Suppressor macrophage treated with lipopolysaccharide for 4 hours (primary cell): ENCODE data around the gene PNPLA8.
"Not testable (repeated sequence)": the region's sequence is repeated elsewhere in the genome, so short reads cannot be mapped to it uniquely, and the experiment has no call there.

Experiments used
- DNase-seq: peaks from one replicate; pipeline ENCODE4 v3.0.0-alpha.2; 2020

Gene PNPLA8

DNA sequence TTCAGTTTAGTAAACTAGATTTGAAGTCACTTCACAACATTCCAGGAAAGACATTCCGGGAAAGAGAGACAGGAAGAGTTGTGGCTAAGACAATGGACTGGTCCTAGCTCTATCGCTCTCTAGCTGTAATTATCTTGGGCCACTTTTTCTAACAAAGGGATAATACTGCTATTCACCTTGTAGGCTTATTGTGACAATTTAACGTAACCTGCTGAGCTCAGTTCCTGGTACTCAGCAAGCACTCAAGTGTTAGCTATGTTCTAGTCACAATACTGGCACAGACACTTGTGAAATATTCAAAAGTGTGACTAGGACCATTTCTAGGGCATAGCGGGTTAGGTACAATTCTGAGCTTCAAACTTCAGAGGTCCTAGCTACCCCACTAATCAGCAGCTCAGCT lies 57.7 kb downstream of the PNPLA8 start:
- no peak for DNase-seq

- DNase-seq: no peak
Measured at GRCh38 chr7:108467391-108467790, 58.5 kb downstream of the PNPLA8 start.

- not testable (repeated sequence) for DNase-seq
Measured at GRCh38 chr7:108466322-108466721, 59.6 kb downstream of the PNPLA8 start.

DNA sequence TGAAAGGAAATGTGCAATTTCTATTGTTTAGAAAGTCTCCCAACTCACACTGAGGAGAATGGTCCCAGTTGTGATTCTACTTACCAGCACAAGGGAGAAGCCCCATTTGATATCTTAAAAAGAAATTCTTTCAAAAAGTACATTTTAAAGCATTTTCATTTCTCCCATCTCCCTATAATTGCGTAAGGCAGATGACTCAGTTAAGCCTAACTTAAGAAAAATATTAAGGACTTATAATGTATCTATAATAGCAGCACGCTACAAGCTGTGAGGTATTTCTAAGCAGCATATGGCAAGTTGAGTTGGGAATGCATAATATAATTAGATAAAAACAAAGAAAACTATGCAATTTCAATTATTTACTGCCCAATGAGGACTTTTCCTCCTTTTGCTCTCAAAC lies 61.2 kb downstream of the PNPLA8 start:
- no peak for DNase-seq

- no peak for DNase-seq
Measured at GRCh38 chr7:108463613-108464012, 62.3 kb downstream of the PNPLA8 start.

DNA sequence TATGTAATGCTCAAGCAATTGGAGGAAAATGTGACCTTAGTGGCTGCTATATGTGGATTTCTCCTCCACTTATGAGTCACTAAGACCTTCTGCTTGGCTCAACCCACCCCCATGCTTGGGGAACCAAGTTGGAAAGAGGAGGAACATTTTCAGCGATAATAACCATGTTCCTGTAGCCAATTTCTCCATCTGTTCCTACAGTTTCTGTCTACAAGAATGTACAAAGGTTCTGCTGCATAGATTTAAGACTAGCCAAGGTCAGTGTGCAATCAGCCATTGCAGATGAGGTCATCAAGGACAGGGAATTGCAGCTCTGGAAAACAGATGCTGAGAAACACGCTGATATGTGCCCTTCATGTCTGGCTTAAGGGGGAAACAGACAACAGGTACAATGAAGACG lies 64.1 kb downstream of the PNPLA8 start:
- no peak for DNase-seq

GRCh38 chr7:108460964-108461363 lies 65.0 kb downstream of the PNPLA8 start:
- DNase-seq: no peak

GRCh38 chr7:108459922-108460551 lies 65.9 kb downstream of the PNPLA8 start:
- DNase-seq: peak; percentile 25

- no peak for DNase-seq
Measured at GRCh38 chr7:108457871-108458270, 68.1 kb downstream of the PNPLA8 start.

DNA sequence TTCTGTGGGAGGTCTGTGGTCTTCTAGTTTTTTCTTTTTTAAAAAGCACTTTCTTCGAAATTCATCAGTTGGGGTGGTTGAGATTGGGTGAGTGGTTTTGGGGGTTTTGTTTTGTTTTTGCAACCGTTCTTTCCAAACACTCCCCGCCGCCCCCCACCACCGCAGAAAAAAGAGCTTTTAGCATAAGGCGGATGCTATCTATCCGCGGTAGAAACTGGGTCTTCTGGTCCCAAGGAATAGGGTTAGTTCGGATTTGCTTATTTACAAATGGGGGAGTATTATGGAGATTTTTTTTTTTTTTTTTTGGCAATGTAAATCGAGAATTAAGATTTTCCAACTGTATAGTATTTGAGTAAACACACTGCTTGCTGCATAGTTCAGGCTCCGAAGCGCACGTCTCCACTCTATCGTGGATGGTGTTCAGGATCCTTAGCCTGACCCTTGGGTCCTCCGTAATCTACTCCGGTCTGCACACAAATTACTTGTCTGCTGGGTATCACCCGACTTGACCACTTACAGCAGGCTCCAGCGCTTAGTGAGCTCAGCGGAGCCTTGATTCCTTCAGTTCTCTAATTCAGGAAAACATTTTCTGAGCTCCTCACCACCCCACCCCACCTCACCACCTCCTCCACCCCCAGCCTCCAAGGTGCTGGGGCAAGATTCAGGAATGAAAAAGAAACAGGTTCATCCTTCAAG lies 68.9 kb downstream of the PNPLA8 start:
- no peak for DNase-seq

- DNase-seq: peak; percentile 16
Measured at GRCh38 chr7:108455998-108456677, 69.8 kb downstream of the PNPLA8 start, which contains the start of gene NRCAM. Gene NRCAM (minus strand): TSS chr7:108456436. CDS start chr7:108240064, 216,372 bp downstream.

GRCh38 chr7:108455551-108455997 lies 70.4 kb downstream of the PNPLA8 start:
- DNase-seq: peak; percentile 36

DNA sequence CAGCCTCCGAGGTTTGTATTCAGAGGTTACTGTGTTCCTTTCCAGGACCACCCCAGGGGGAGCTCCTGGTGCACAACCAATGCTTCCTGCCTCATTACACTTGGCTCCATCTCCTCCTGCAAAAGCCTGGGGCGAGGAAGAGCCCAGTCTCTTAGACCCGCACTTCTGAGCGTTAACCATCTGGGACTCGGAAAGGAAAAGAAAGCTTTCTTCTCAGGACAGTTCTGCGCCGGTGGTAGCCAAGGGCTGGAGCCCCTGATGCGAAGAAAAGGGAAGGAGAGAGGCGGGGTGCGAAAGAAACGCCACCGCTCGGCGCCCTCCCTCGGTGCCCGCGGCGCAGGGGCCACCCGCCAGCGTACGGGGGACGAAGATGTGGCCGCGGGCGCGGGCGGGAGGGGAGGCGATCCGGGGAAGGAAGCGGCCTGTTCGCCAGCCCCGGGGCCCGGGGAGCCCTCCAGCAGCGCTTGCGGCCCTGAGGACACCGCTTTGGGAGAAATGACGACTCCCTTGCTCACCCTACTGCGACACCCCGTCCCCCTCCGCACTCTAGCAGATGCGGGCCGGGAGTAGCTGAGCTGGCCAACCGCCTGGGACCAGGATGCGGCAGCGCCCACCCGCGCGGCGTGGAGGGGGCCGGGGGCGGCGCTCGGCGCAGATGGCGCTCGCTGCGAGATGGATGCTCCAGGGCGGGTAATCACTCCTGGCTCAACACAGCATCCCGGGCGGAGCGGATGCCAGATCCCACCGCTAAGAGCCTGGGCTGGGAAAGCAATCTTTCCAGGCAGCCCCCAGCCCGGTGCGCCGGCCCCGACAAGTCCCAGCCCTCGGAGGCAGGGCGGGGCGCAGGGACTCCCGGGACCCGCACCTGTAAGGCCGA lies 71.0 kb downstream of the PNPLA8 start:
- DNase-seq: no peak

- no peak for DNase-seq
Measured at GRCh38 chr7:108454317-108454673, 71.6 kb downstream of the PNPLA8 start.

GRCh38 chr7:108453320-108453719 lies 72.6 kb downstream of the PNPLA8 start:
- no peak for DNase-seq

DNA sequence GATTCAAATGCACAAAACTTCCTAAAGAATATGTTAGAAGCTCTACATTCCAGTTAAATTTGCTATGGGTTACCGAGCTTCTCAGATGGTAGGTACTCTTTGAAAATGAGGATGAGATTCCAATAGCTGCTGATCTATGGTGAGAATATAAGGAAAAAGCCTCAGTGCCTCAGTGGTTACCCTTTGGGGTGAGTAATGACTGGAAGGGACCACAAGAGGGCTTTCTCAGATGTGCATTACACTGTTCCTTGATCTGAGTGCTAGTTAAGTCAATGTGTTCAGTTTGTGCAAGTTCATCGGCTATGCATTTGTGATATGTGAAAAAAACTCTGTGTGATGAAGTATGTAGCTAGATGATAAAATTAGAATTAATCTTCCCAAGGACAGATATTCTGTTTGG lies 73.2 kb downstream of the PNPLA8 start:
- DNase-seq: peak; percentile 24

GRCh38 chr7:108451296-108451848 lies 74.6 kb downstream of the PNPLA8 start:
- DNase-seq: no peak

DNA sequence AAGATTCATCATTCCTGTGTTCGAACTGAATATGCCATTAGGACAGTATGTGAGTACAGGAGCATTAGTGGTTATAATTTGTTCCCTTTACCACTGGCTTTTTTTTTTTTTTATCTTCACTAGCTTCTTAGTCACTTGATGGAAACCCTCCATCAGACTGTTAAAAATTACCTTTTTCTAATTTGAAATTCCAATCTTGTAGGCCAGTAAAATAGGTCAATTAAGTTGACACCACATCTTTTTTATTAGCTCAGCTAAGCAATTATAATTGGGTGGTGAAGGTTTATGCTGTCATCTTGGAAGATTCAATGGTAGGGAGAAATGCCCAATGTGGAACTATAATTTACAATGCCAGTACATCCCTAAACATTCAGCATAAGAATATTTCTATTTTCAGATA lies 75.8 kb downstream of the PNPLA8 start:
- no peak for DNase-seq

DNA sequence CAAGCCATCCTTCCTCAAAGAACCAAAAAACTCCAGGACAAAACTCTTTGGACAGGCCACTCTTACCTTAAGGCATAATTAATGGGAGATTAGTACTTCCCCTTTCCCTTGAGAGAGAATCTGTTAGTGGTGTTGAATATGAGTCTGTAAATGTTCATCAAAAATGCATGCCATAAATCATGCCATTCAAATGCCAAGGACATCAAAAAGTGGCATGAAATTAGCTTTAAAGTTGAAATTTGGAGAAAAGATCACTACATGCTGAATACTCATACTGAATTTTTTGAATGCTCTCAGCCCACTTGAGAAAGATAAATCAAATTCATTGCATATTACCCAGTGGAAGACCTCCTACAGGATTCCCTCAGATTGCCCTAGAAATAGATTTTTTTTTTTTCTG lies 76.4 kb downstream of the PNPLA8 start:
- DNase-seq: no peak

DNA sequence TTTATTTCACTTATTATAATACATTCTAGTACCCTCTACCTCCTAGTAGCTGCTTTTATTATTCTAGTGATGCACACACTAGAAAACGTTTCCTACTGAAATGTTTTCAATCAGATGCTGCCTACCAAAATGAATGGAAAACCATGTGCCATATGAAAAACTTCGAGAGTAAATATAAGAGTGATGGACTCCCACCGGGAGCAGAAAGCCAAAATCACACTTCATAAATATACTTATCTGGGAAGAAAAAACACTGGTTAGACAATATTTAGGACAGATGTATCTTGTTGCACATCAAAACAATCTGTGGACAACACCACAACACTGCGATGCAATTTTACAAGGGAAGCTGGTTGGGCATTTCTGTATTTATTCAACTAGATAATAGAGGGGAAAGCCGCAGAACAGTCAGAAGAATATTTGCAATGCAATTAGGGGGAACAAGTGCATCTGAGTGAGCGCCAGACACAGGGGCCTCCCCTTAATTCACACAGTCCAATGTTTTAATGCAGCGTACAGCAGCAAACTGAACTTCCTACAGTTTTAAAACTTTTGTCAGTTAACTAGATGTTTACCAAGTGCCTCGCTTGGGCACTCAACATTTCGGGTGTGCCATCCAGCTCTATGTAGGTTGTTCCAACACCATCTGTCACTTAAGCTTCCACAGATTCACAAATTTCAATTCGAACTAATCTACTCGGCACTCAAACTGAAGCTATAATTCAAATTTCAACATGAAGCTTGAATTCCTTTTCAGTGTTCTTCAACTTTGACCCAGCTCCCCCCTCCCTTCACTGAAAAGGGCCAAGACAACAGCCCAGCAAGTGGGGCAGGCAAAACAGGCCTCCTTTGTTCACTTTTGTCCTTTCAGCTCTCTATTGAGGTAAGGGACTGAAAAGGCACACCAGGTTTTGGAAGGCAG lies 77.1 kb downstream of the PNPLA8 start:
- no peak for DNase-seq

- no peak for DNase-seq
Measured at GRCh38 chr7:108442039-108442568, 83.8 kb downstream of the PNPLA8 start.
